Measurements from ENCODE around the gene CSRP1. TPM values are rescaled to one million over a fixed set of nuclear protein-coding genes. Genes with fewer than 3 reads are reported as not detected.
A peak's percentile ranks its signal among the peaks of the same experiment; 100 is the strongest.
"Not testable (repeated sequence)": the region's sequence is repeated elsewhere in the genome, so short reads cannot be mapped to it uniquely, and the experiment has no call there.

CSRP1 gene
- total RNA-seq, 1 donor from 2014 or later: 62.9 TPM

- DNase-seq (ENCODE audit: low spot score): no peak
- peaks cover 8% of the 10 kb centered on the region for H3K27me3 Mint-ChIP-seq (ENCODE audit: low read depth)
- H3K36me3 Mint-ChIP-seq (ENCODE audit: low read depth): peaks cover 15% of the 10 kb centered on the region
- no peaks in the 10 kb centered on the region for H3K9me3 Mint-ChIP-seq
- no peak overlapping the region for H3K4me3 Mint-ChIP-seq (ENCODE audit: low read depth)
- no peak overlapping the region for H3K27ac Mint-ChIP-seq
- intact Hi-C loops (cut with micrococcal nuclease): loop anchor here (1.0 kb wide), 3 partner anchors 24 to 34 kb away; no protein-coding TSS in a partner anchor
- H3K4me1 Mint-ChIP-seq (ENCODE audit: low read depth): peaks cover 20% of the 10 kb centered on the region
These were observed 24.2 kb downstream of the CSRP1 start for GRCh38 chr1:201482755-201483154.

GRCh38 chr1:201481761-201482493 lies 25.0 kb downstream of the CSRP1 start:
- Mint-ChIP-seq H3K36me3 (ENCODE audit: low read depth) (peaks cover 13% of the 10 kb centered on the region), H3K27ac (no peak overlapping the region), H3K9me3 (no peaks in the 10 kb centered on the region), H3K4me3 (ENCODE audit: low read depth) (peak overlapping the region; percentile 65), H3K27me3 (ENCODE audit: low read depth) (peaks cover 13% of the 10 kb centered on the region), H3K4me1 (ENCODE audit: low read depth) (peaks cover 22% of the 10 kb centered on the region)
- DNase-seq (ENCODE audit: low spot score): peak; percentile 72
- intact Hi-C loops (cut with micrococcal nuclease): loop anchor here (1.0 to 2.0 kb wide), 5 partner anchors 24 to 47 kb away; no protein-coding TSS in a partner anchor

GRCh38 chr1:201481004-201481380 lies 25.9 kb downstream of the CSRP1 start:
- Mint-ChIP-seq H3K9me3 (no peaks in the 10 kb centered on the region), H3K4me1 (ENCODE audit: low read depth) (peaks cover 27% of the 10 kb centered on the region), H3K27ac (no peak overlapping the region), H3K27me3 (ENCODE audit: low read depth) (peaks cover 18% of the 10 kb centered on the region), H3K4me3 (ENCODE audit: low read depth) (peak overlapping the region; percentile 70), H3K36me3 (ENCODE audit: low read depth) (peaks cover 9% of the 10 kb centered on the region)
- no peak for DNase-seq (ENCODE audit: low spot score)
- intact Hi-C loops (cut with micrococcal nuclease): loop anchor here (2.0 kb wide), 2 partner anchors 26 to 46 kb away; no protein-coding TSS in a partner anchor

GRCh38 chr1:201480231-201481003 lies 26.5 kb downstream of the CSRP1 start:
- peak overlapping the region; percentile 70 for H3K4me3 Mint-ChIP-seq (ENCODE audit: low read depth)
- H3K4me1 Mint-ChIP-seq (ENCODE audit: low read depth): peaks cover 27% of the 10 kb centered on the region
- H3K27ac Mint-ChIP-seq: peak overlapping the region; percentile 22
- H3K9me3 Mint-ChIP-seq: no peaks in the 10 kb centered on the region
- peaks cover 5% of the 10 kb centered on the region for H3K36me3 Mint-ChIP-seq (ENCODE audit: low read depth)
- intact Hi-C loops (cut with micrococcal nuclease): loop anchor here (2.0 kb wide), 2 partner anchors 26 to 46 kb away; no protein-coding TSS in a partner anchor
- peaks cover 18% of the 10 kb centered on the region for H3K27me3 Mint-ChIP-seq (ENCODE audit: low read depth)
- DNase-seq (ENCODE audit: low spot score): peak; percentile 71

- Mint-ChIP-seq H3K27ac (no peak overlapping the region), H3K27me3 (ENCODE audit: low read depth) (peaks cover 23% of the 10 kb centered on the region), H3K4me3 (ENCODE audit: low read depth) (no peak overlapping the region), H3K36me3 (ENCODE audit: low read depth) (peaks cover 5% of the 10 kb centered on the region), H3K4me1 (ENCODE audit: low read depth) (peaks cover 27% of the 10 kb centered on the region), H3K9me3 (no peaks in the 10 kb centered on the region)
- DNase-seq (ENCODE audit: low spot score): no peak
- intact Hi-C loops (cut with micrococcal nuclease): no loop called here
These were observed 27.7 kb downstream of the CSRP1 start for GRCh38 chr1:201479201-201479730.

- H3K9me3 Mint-ChIP-seq; H3K4me3 Mint-ChIP-seq (ENCODE audit: low read depth); DNase-seq (ENCODE audit: low spot score); H3K27ac Mint-ChIP-seq; H3K36me3 Mint-ChIP-seq (ENCODE audit: low read depth); intact Hi-C loops (cut with micrococcal nuclease): not testable (repeated sequence)
- Mint-ChIP-seq H3K4me1 (ENCODE audit: low read depth) (peaks cover 27% of the 10 kb centered on the region), H3K27me3 (ENCODE audit: low read depth) (peaks cover 27% of the 10 kb centered on the region)
These were observed 28.3 kb downstream of the CSRP1 start for GRCh38 chr1:201478666-201479065.

GRCh38 chr1:201476670-201477344 lies 30.1 kb downstream of the CSRP1 start:
- H3K4me1 Mint-ChIP-seq (ENCODE audit: low read depth): peaks cover 22% of the 10 kb centered on the region
- no peak overlapping the region for H3K27ac Mint-ChIP-seq
- H3K36me3 Mint-ChIP-seq (ENCODE audit: low read depth): no peaks in the 10 kb centered on the region
- no peaks in the 10 kb centered on the region for H3K9me3 Mint-ChIP-seq
- DNase-seq (ENCODE audit: low spot score): no peak
- no peak overlapping the region for H3K4me3 Mint-ChIP-seq (ENCODE audit: low read depth)
- intact Hi-C loops (cut with micrococcal nuclease): no loop called here
- H3K27me3 Mint-ChIP-seq (ENCODE audit: low read depth): peaks cover 34% of the 10 kb centered on the region

- Mint-ChIP-seq H3K36me3 (ENCODE audit: low read depth) (no peaks in the 10 kb centered on the region), H3K9me3 (no peaks in the 10 kb centered on the region), H3K27me3 (ENCODE audit: low read depth) (peaks cover 38% of the 10 kb centered on the region), H3K4me1 (ENCODE audit: low read depth) (peaks cover 16% of the 10 kb centered on the region), H3K4me3 (ENCODE audit: low read depth) (no peak overlapping the region), H3K27ac (no peak overlapping the region)
- intact Hi-C loops (cut with micrococcal nuclease): no loop called here
- DNase-seq (ENCODE audit: low spot score): no peak
These were observed 30.8 kb downstream of the CSRP1 start for GRCh38 chr1:201475915-201476669.

GRCh38 chr1:201475130-201475529 lies 31.8 kb downstream of the CSRP1 start:
- Mint-ChIP-seq H3K4me3 (ENCODE audit: low read depth) (no peak overlapping the region), H3K9me3 (no peaks in the 10 kb centered on the region), H3K4me1 (ENCODE audit: low read depth) (peaks cover 11% of the 10 kb centered on the region), H3K36me3 (ENCODE audit: low read depth) (no peaks in the 10 kb centered on the region), H3K27me3 (ENCODE audit: low read depth) (peaks cover 39% of the 10 kb centered on the region), H3K27ac (no peak overlapping the region)
- intact Hi-C loops (cut with micrococcal nuclease): no loop called here
- no peak for DNase-seq (ENCODE audit: low spot score)

- no peak overlapping the region for H3K27ac Mint-ChIP-seq
- DNase-seq (ENCODE audit: low spot score): no peak
- H3K36me3 Mint-ChIP-seq (ENCODE audit: low read depth): no peaks in the 10 kb centered on the region
- H3K27me3 Mint-ChIP-seq (ENCODE audit: low read depth): peaks cover 44% of the 10 kb centered on the region
- intact Hi-C loops (cut with micrococcal nuclease): no loop called here
- H3K4me1 Mint-ChIP-seq (ENCODE audit: low read depth): peaks cover 12% of the 10 kb centered on the region
- no peaks in the 10 kb centered on the region for H3K9me3 Mint-ChIP-seq
- no peak overlapping the region for H3K4me3 Mint-ChIP-seq (ENCODE audit: low read depth)
These were observed 33.6 kb downstream of the CSRP1 start for GRCh38 chr1:201473296-201473695.

GRCh38 chr1:201472321-201472720 lies 34.6 kb downstream of the CSRP1 start:
- H3K36me3 Mint-ChIP-seq (ENCODE audit: low read depth); DNase-seq (ENCODE audit: low spot score); H3K27ac Mint-ChIP-seq; intact Hi-C loops (cut with micrococcal nuclease); H3K9me3 Mint-ChIP-seq; H3K4me3 Mint-ChIP-seq (ENCODE audit: low read depth): not testable (repeated sequence)
- peaks cover 41% of the 10 kb centered on the region for H3K27me3 Mint-ChIP-seq (ENCODE audit: low read depth)
- H3K4me1 Mint-ChIP-seq (ENCODE audit: low read depth): peaks cover 17% of the 10 kb centered on the region

- no peak for DNase-seq (ENCODE audit: low spot score)
- H3K27ac Mint-ChIP-seq: no peak overlapping the region
- peaks cover 16% of the 10 kb centered on the region for H3K4me1 Mint-ChIP-seq (ENCODE audit: low read depth)
- no peaks in the 10 kb centered on the region for H3K9me3 Mint-ChIP-seq
- H3K27me3 Mint-ChIP-seq (ENCODE audit: low read depth): peaks cover 38% of the 10 kb centered on the region
- intact Hi-C loops (cut with micrococcal nuclease): no loop called here
- no peaks in the 10 kb centered on the region for H3K36me3 Mint-ChIP-seq (ENCODE audit: low read depth)
- H3K4me3 Mint-ChIP-seq (ENCODE audit: low read depth): no peak overlapping the region
These were observed 35.2 kb downstream of the CSRP1 start for GRCh38 chr1:201471772-201472171.

All from activated T-helper 2 cell treated with anti-CD3 and anti-CD28 coated beads, Interferon-gamma antibody, Interleukin-2, Interleukin-4, amounts not matched to agents 10 μg/mL and 5 μg/mL and 100 μg/mL, durations not matched to agents 14 hours and 24 hours and 36 hours (primary cell).